ENCODE measurements around the gene B3GAT1. TPM values are rescaled to one million over a fixed set of nuclear protein-coding genes. Genes with fewer than 3 reads are reported as not detected.

The B3GAT1 gene
- total RNA-seq, 4 donors from 2014 or later, result 0.26 to 0.93 (median 0.36) TPM

GRCh38 chr11:134398079-134398444 is 14.0 kb downstream of the B3GAT1 start:
- H3K4me3 ChIP-seq, result no peak overlapping the region
- H3K36me3 ChIP-seq, result no peaks in the 10 kb centered on the region
- no peak overlapping the region for H3K27ac ChIP-seq
- no peaks in the 10 kb centered on the region for H3K9me3 ChIP-seq
- WGBS, result 60% methylated on average over 11 of the region's 11 CpGs
- TF ChIP-seq EP300 (IDR thresholded peaks at IDR 0.05) (no peak), POLR2A (IDR thresholded peaks at IDR 0.05) (no peak), POLR2AphosphoS5 (IDR thresholded peaks at IDR 0.05) (no peak), CTCF (IDR thresholded peaks at IDR 0.05) (no peak)
- no peaks in the 10 kb centered on the region for H3K4me1 ChIP-seq
- no peak for DNase-seq (ENCODE audit: low spot score in 2 of 2)
- H3K27me3 ChIP-seq, result peaks cover 35% of the 10 kb centered on the region

GRCh38 chr11:134397304-134398078 is 14.6 kb downstream of the B3GAT1 start:
- DNase-seq (ENCODE audit: low spot score in 2 of 2), result no peak
- peaks cover 35% of the 10 kb centered on the region for H3K27me3 ChIP-seq
- H3K4me1 ChIP-seq, result no peaks in the 10 kb centered on the region
- no peak overlapping the region for H3K4me3 ChIP-seq
- WGBS, result 91% methylated on average over 15 of the region's 18 CpGs
- no peak overlapping the region for H3K27ac ChIP-seq
- no peaks in the 10 kb centered on the region for H3K9me3 ChIP-seq
- H3K36me3 ChIP-seq, result no peaks in the 10 kb centered on the region
- no peak for TF ChIP-seq EP300 (IDR thresholded peaks at IDR 0.05)
- no peak for TF ChIP-seq POLR2AphosphoS5 (IDR thresholded peaks at IDR 0.05)
- TF ChIP-seq CTCF (IDR thresholded peaks at IDR 0.05), result no peak
- no peak for TF ChIP-seq POLR2A (IDR thresholded peaks at IDR 0.05)

- H3K4me3 ChIP-seq, result no peak overlapping the region
- WGBS, result 62% methylated on average over 12 of the region's 12 CpGs
- DNase-seq (ENCODE audit: low spot score in 2 of 2), result no peak
- no peak for TF ChIP-seq CTCF (IDR thresholded peaks at IDR 0.05)
- no peak for TF ChIP-seq EP300 (IDR thresholded peaks at IDR 0.05)
- no peak for TF ChIP-seq POLR2AphosphoS5 (IDR thresholded peaks at IDR 0.05)
- TF ChIP-seq POLR2A (IDR thresholded peaks at IDR 0.05), result no peak
- no peaks in the 10 kb centered on the region for H3K4me1 ChIP-seq
- no peaks in the 10 kb centered on the region for H3K36me3 ChIP-seq
- peaks cover 30% of the 10 kb centered on the region for H3K27me3 ChIP-seq
- H3K9me3 ChIP-seq, result no peaks in the 10 kb centered on the region
- H3K27ac ChIP-seq, result no peak overlapping the region
Measured at GRCh38 chr11:134395002-134395401, 17.0 kb downstream of the B3GAT1 start.

- Histone ChIP-seq H3K27ac (no peak overlapping the region), H3K27me3 (peaks cover 30% of the 10 kb centered on the region), H3K9me3 (no peaks in the 10 kb centered on the region), H3K4me3 (no peak overlapping the region), H3K36me3 (no peaks in the 10 kb centered on the region), H3K4me1 (no peaks in the 10 kb centered on the region)
- no peak for DNase-seq (ENCODE audit: low spot score in 2 of 2)
- WGBS, result 82% methylated on average over 10 of the region's 10 CpGs
- TF ChIP-seq POLR2AphosphoS5 (IDR thresholded peaks at IDR 0.05) (no peak), EP300 (IDR thresholded peaks at IDR 0.05) (no peak), POLR2A (IDR thresholded peaks at IDR 0.05) (no peak), CTCF (IDR thresholded peaks at IDR 0.05) (no peak)
Measured at GRCh38 chr11:134394311-134394710, 17.7 kb downstream of the B3GAT1 start.

- Histone ChIP-seq H3K27me3 (peaks cover 26% of the 10 kb centered on the region), H3K9me3 (no peaks in the 10 kb centered on the region), H3K27ac (no peak overlapping the region), H3K4me3 (no peak overlapping the region), H3K4me1 (no peaks in the 10 kb centered on the region), H3K36me3 (no peaks in the 10 kb centered on the region)
- no peak for DNase-seq (ENCODE audit: low spot score in 2 of 2)
- TF ChIP-seq CTCF (IDR thresholded peaks at IDR 0.05), result no peak
- no peak for TF ChIP-seq POLR2A (IDR thresholded peaks at IDR 0.05)
- no peak for TF ChIP-seq EP300 (IDR thresholded peaks at IDR 0.05)
- no peak for TF ChIP-seq POLR2AphosphoS5 (IDR thresholded peaks at IDR 0.05)
- 58% methylated on average over 14 of the region's 14 CpGs for WGBS
Measured at GRCh38 chr11:134393638-134394037, 18.4 kb downstream of the B3GAT1 start.
